Esophagus muscularis mucosa (tissue), 4 donors: Measurements from ENCODE around the gene MOB2. TPM values are rescaled to one million over a fixed set of nuclear protein-coding genes. Genes with fewer than 3 reads are reported as not detected.

Experiments used
- DNase-seq: peaks from one replicate; pipeline ENCODE4 v3.0.0-alpha.2; 2017; ENCODE audit errors: extremely low spot score
- H3K27ac ChIP-seq, 4 donors: fragments of 200-600 bp; sonication (generic); replicated peaks in 1 of 4; 1 replicate in 3 of 4; 2 replicates in 1 of 4; pipeline ENCODE4 v1.5.1; 2016 to 2019; ENCODE audit warnings: mild to moderate bottlenecking in 1 of 4
- H3K27me3 ChIP-seq, 4 donors: fragments of 200-600 bp; sonication (generic); one replicate each; pipeline versions ENCODE4 v1.5.1 to v1.6.0; 2016 to 2019
- H3K36me3 ChIP-seq, 4 donors: fragments of 200-600 bp; sonication (generic); one replicate each; pipeline ENCODE4 v1.5.1; 2016 to 2019
- H3K4me1 ChIP-seq, 4 donors: fragments of 200-600 bp; sonication (generic); one replicate each; pipeline ENCODE4 v1.5.1; 2016 to 2019
- H3K4me3 ChIP-seq, 4 donors: fragments of 200-600 bp; sonication (generic); 1 replicate in 2 of 4; 2 replicates in 2 of 4; pipeline ENCODE4 v1.5.1; 2016 to 2019; ENCODE audit warnings: mild to moderate bottlenecking in 4 of 4, moderate library complexity in 1 of 4
- H3K9me3 ChIP-seq, 4 donors: fragments of 200-600 bp; sonication (generic); 1 replicate in 3 of 4; 2 replicates in 1 of 4; pipeline ENCODE4 v1.5.1; 2016 to 2019
- CTCF ChIP-seq, 3 experiments: fragments of 200-600 bp in 2 of 3; fragments of 450-650 bp in 1 of 3; sonication (generic) in 2 of 3; IDR thresholded peaks; one replicate each; pipeline ENCODE4 v1.5.1; 2017 to 2019; ENCODE audit warnings: antibody characterized with exemption in 3 of 3, mild to moderate bottlenecking in 2 of 3, moderate library complexity in 1 of 3
- EP300 ChIP-seq: sonication (generic); formaldehyde crosslinking; IDR thresholded peaks from one replicate; pipeline ENCODE4 v1.6.1; 2017; ENCODE audit warnings: antibody characterized with exemption
- POLR2A ChIP-seq: fragments of 450-650 bp; IDR thresholded peaks from one replicate; pipeline ENCODE4 v1.6.1; 2017; ENCODE audit warnings: antibody characterized with exemption, moderate library complexity, mild to moderate bottlenecking, low read depth
- POLR2AphosphoS5 ChIP-seq, 2 donors: sonication (generic); formaldehyde crosslinking; IDR thresholded peaks; one replicate each; pipeline ENCODE4 v1.6.1; 2017; ENCODE audit warnings: antibody characterized with exemption in 2 of 2
- WGBS: methylation state at CpG from one replicate; pipeline ENCODE4 v1.1.5; 2018; 5-methylcytosine and 5-hydroxymethylcytosine counted together
- intact Hi-C: fragments of 100-400 bp; cut with DNase I; formaldehyde crosslinking; loops from one replicate; pipeline ENCODE4 v1.15.1; 2023
- total RNA-seq, 4 donors: library from RNA; depleted of rRNA; stranded (reverse); fragments of >200 nt; gene quantifications; one replicate each; pipeline versions ENCODE4 v1.1.0 to v1.2.1, GENCODE V29; 2016

MOB2 gene
- total RNA-seq, 4 donors from 2014 or later: 66.6 to 115 (median 89.5) TPM

- intact Hi-C loops: no loop called here
- TF ChIP-seq EP300 (no peak), POLR2A (no peak), CTCF (IDR thresholded peaks at IDR 0.05) (no peak), POLR2AphosphoS5 (IDR thresholded peaks at IDR 0.05) (no peak)
- Histone ChIP-seq H3K27me3 (peaks cover 0 to 56% (median 6%) of the 10 kb centered on the region in 4 donors), H3K36me3 (no peaks in the 10 kb centered on the region), H3K4me3 (no peak overlapping the region), H3K27ac (no peak overlapping the region), H3K4me1 (no peaks in the 10 kb centered on the region), H3K9me3 (peaks cover 0 to 25% (median 23%) of the 10 kb centered on the region in 4 donors)
- 86% methylated on average over 14 of the region's 15 CpGs for WGBS
- no peak for DNase-seq
Observed at GRCh38 chr11:1422981-1423380, 63.6 kb downstream of the MOB2 start.

GRCh38 chr11:1422481-1422880 lies 64.1 kb downstream of the MOB2 start:
- Histone ChIP-seq H3K9me3 (peaks cover 0 to 30% (median 28%) of the 10 kb centered on the region in 4 donors), H3K36me3 (no peaks in the 10 kb centered on the region), H3K4me1 (no peaks in the 10 kb centered on the region), H3K27ac (no peak overlapping the region), H3K27me3 (peaks cover 0 to 53% (median 6%) of the 10 kb centered on the region in 4 donors), H3K4me3 (no peak overlapping the region)
- TF ChIP-seq EP300: no peak
- no peak for TF ChIP-seq CTCF (IDR thresholded peaks at IDR 0.05)
- TF ChIP-seq POLR2AphosphoS5 (IDR thresholded peaks at IDR 0.05): no peak
- no peak for TF ChIP-seq POLR2A
- WGBS: 76% methylated on average over 5 of the region's 9 CpGs
- DNase-seq: no peak
- intact Hi-C loops: no loop called here

- intact Hi-C loops: no loop called here
Observed at GRCh38 chr11:1421291-1421690, 65.3 kb downstream of the MOB2 start.

GRCh38 chr11:1419811-1420210 lies 66.8 kb downstream of the MOB2 start:
- H3K4me1 ChIP-seq: no peaks in the 10 kb centered on the region
- TF ChIP-seq POLR2A (no peak), EP300 (no peak), CTCF (IDR thresholded peaks at IDR 0.05) (no peak), POLR2AphosphoS5 (IDR thresholded peaks at IDR 0.05) (no peak)
- H3K27ac ChIP-seq: no peak overlapping the region
- H3K9me3 ChIP-seq: peaks cover 0 to 47% (median 40%) of the 10 kb centered on the region in 4 donors
- intact Hi-C loops: no loop called here
- no peak overlapping the region for H3K4me3 ChIP-seq
- 88% methylated on average over 17 of the region's 17 CpGs for WGBS
- H3K27me3 ChIP-seq: peaks cover 0 to 27% (median 4%) of the 10 kb centered on the region in 4 donors
- H3K36me3 ChIP-seq: no peaks in the 10 kb centered on the region
- no peak for DNase-seq

More at GRCh38 chr11:1421291-1421690, 65.3 kb downstream of the MOB2 start:
- no peak for TF ChIP-seq POLR2AphosphoS5 (IDR thresholded peaks at IDR 0.05)
- no peak for TF ChIP-seq CTCF (IDR thresholded peaks at IDR 0.05)
- TF ChIP-seq POLR2A: no peak
- TF ChIP-seq EP300: no peak
- Histone ChIP-seq H3K9me3 (peaks cover 0 to 42% (median 38%) of the 10 kb centered on the region in 4 donors), H3K4me1 (no peaks in the 10 kb centered on the region), H3K4me3 (no peak overlapping the region), H3K27ac (no peak overlapping the region), H3K36me3 (no peaks in the 10 kb centered on the region), H3K27me3 (peaks cover 0 to 41% (median 4%) of the 10 kb centered on the region in 4 donors)
- no peak for DNase-seq
- whole genome bisulfite sequencing: 90% methylated on average over 11 of the region's 11 CpGs

Other genes starting within 250 kb of the MOB2 start
- 10 to 100 TPM; 33.2 to 71.6 (median 58.6) TPM for gene TOLLIP, start 177.1 kb downstream of the MOB2 start, total RNA-seq
- gene BRSK2, start 96.8 kb downstream of the MOB2 start, total RNA-seq: 1 to 10 TPM; 1.0 to 3.3 (median 2.8) TPM
- gene DUSP8, start 85.5 kb upstream of the MOB2 start, total RNA-seq: 1 to 10 TPM; 2.5 to 8.5 (median 4.8) TPM
- not detected for gene KRTAP5-1, start 98.5 kb upstream of the MOB2 start, total RNA-seq
- gene KRTAP5-2, start 111.5 kb upstream of the MOB2 start, total RNA-seq: not detected
- not detected for gene KRTAP5-3, start 121.7 kb upstream of the MOB2 start, total RNA-seq
- gene KRTAP5-4, start 135.4 kb upstream of the MOB2 start, total RNA-seq: not detected
- gene KRTAP5-5, start 143.0 kb upstream of the MOB2 start, total RNA-seq: not detected
- gene KRTAP5-6, start 210.4 kb upstream of the MOB2 start, total RNA-seq: not detected